ENCODE measurements around the gene TRRAP. TPM values are rescaled to one million over a fixed set of nuclear protein-coding genes. Genes with fewer than 3 reads are reported as not detected.
"Not testable (repeated sequence)": the region's sequence is repeated elsewhere in the genome, so short reads cannot be mapped to it uniquely, and the experiment has no call there.

Gene TRRAP
- total RNA-seq, 6 donors from 2014 or later = 29.1 to 53.4 (median 37.5) TPM

DNA sequence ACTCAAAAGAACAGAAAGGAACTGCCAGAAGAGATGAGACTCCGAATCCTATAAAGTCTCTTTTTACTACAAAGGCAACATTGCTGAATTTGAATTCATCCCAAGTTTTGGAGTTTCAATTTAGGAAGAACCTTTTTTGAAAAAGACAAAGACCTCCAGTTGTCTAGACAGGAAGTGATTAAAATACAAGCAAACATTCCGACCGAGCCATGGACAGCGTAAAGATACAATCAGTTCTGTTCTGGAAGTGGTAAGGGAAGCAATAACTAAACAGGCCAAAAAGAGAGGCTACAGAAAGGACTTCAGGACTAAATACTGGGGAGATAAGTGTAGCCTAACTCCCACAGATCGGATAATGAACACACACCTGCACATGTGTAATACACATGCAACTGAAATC, 164.6 kb downstream of the TRRAP start:
- 59 to 65% methylated on average over 5 of the region's 5 CpGs for WGBS, 2 donors
- no peak overlapping the region for H3K4me3 ChIP-seq
- peaks cover 24 to 97% (median 86%) of the 10 kb centered on the region in 4 donors for H3K36me3 ChIP-seq
- DNase-seq (no peak), ATAC-seq (ENCODE audit: low FRiP score in 2 of 2) (no peak)
- H3K27ac ChIP-seq = peak overlapping the region in 1 of 4 donors; percentile 3
- peaks cover 0 to 13% (median 6%) of the 10 kb centered on the region in 4 donors for H3K4me1 ChIP-seq
- no peaks in the 10 kb centered on the region for H3K27me3 ChIP-seq
- TF ChIP-seq POLR2AphosphoS5 (IDR thresholded peaks at IDR 0.05) = no peak
- no peak for TF ChIP-seq POLR2A (IDR thresholded peaks at IDR 0.05)
- TF ChIP-seq EP300 (IDR thresholded peaks at IDR 0.05) = no peak
- TF ChIP-seq, protein P1, sequence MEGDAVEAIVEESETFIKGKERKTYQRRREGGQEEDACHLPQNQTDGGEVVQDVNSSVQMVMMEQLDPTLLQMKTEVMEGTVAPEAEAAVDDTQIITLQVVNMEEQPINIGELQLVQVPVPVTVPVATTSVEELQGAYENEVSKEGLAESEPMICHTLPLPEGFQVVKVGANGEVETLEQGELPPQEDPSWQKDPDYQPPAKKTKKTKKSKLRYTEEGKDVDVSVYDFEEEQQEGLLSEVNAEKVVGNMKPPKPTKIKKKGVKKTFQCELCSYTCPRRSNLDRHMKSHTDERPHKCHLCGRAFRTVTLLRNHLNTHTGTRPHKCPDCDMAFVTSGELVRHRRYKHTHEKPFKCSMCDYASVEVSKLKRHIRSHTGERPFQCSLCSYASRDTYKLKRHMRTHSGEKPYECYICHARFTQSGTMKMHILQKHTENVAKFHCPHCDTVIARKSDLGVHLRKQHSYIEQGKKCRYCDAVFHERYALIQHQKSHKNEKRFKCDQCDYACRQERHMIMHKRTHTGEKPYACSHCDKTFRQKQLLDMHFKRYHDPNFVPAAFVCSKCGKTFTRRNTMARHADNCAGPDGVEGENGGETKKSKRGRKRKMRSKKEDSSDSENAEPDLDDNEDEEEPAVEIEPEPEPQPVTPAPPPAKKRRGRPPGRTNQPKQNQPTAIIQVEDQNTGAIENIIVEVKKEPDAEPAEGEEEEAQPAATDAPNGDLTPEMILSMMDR (IDR thresholded peaks at IDR 0.05) = no peak
- H3K9me3 ChIP-seq = no peaks in the 10 kb centered on the region

DNA sequence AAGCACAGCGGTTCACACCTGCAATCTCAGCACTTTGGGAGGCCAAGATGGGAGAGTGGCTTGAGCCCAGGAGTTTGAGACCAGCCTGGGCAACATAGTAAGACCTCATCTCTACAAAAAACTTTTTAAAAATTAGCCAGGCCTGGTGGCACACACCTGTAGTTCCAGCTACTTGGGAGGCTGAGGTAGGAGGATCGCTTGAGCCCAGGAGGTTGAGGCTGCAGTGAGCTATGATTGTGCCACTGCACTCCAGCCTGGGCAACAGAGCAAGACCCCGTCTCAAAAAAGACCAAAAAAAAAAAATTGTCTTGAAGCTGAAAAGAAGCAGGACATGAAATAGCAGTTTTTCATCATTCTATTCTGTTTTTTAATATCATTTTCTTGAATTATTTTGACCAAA, 166.5 kb downstream of the TRRAP start:
- H3K9me3 ChIP-seq; H3K27ac ChIP-seq; DNase-seq; H3K27me3 ChIP-seq; H3K4me3 ChIP-seq; ATAC-seq (ENCODE audit: low FRiP score in 2 of 2): not testable (repeated sequence)
- Histone ChIP-seq H3K36me3 (peaks cover 27 to 97% (median 82%) of the 10 kb centered on the region in 4 donors), H3K4me1 (peaks cover 0 to 13% (median 6%) of the 10 kb centered on the region in 4 donors)
- WGBS, 2 donors = 94 to 95% methylated on average over 3 of the region's 3 CpGs

DNA sequence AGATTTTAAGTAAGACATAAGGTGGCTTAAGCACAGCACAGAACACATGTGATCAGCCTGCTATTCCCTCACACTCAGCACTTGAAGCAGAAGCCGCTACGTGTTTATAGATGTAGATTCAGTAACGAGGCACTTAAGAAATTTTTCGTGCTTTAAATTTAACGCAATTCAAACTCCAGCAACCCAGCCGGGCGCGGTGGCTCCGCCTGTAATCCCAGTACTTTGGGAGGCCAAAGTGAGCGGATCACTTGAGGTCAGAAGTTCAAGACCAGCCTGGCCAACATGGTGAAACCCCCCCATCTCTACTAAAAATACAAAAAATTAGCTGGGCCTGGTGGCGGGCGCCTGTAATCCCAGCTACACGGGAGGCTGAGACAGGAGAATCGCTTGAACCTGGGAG, 167.9 kb downstream of the TRRAP start:
- peaks cover 39 to 97% (median 83%) of the 10 kb centered on the region in 4 donors for H3K36me3 ChIP-seq

GRCh38 chr7:99046722-99047121, 168.4 kb downstream of the TRRAP start:
- no peaks in the 10 kb centered on the region for H3K27me3 ChIP-seq
- TF ChIP-seq POLR2A (IDR thresholded peaks at IDR 0.05) (no peak), EP300 (IDR thresholded peaks at IDR 0.05) (no peak), POLR2AphosphoS5 (IDR thresholded peaks at IDR 0.05) (no peak)
- TF ChIP-seq, protein P1 (IDR thresholded peaks at IDR 0.05) = no peak
- no peak for DNase-seq
- peaks cover 43 to 97% (median 83%) of the 10 kb centered on the region in 4 donors for H3K36me3 ChIP-seq
- H3K4me1 ChIP-seq = peaks cover 0 to 12% (median 4%) of the 10 kb centered on the region in 4 donors
- ATAC-seq (ENCODE audit: low FRiP score in 2 of 2) = no peak
- no peak overlapping the region for H3K4me3 ChIP-seq
- WGBS, 2 donors = 82 to 92% methylated on average over 8 of the region's 8 CpGs
- no peaks in the 10 kb centered on the region for H3K9me3 ChIP-seq
- no peak overlapping the region for H3K27ac ChIP-seq

More for the DNA sequence above, 167.9 kb downstream of the TRRAP start:
- not testable (repeated sequence) for H3K9me3 ChIP-seq; H3K4me3 ChIP-seq; DNase-seq; H3K27ac ChIP-seq; H3K27me3 ChIP-seq; ATAC-seq (ENCODE audit: low FRiP score in 2 of 2)
- peaks cover 0 to 12% (median 4%) of the 10 kb centered on the region in 4 donors for H3K4me1 ChIP-seq
- WGBS, 2 donors = 88 to 91% methylated on average over 14 of the region's 14 CpGs

DNA sequence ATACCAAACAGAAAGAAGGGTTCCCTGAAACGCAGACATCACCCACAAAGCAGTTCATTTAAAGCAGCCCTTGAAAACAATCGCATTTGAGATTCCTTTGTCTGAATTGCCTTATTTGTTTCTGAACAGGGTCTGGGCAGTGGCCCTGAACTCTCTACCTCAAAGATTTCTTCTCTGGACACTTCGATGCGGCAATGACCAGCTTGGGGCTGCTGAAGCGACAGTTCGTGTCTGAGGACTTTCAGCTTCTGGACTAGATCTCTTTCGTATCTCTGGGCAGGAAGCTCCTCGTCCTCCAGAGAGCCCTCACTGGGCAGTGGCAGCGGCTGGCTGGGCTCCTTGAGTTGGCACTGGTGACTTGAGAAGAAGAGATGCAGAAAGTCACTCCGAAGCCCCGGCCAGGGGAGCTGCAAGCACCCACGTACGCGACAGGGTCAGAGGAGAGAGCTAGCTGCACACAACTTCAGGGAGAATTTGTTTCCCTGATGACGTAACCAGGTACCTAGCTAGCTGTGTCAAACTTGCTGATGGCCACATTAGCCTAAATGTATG, 169.3 kb downstream of the TRRAP start:
- Histone ChIP-seq H3K4me1 (peaks cover 0 to 12% (median 4%) of the 10 kb centered on the region in 4 donors), H3K9me3 (no peaks in the 10 kb centered on the region), H3K4me3 (no peak overlapping the region), H3K27ac (no peak overlapping the region), H3K27me3 (no peaks in the 10 kb centered on the region), H3K36me3 (peaks cover 52 to 97% (median 83%) of the 10 kb centered on the region in 4 donors)
- 89 to 90% methylated on average over 15 of the region's 15 CpGs for WGBS, 2 donors
- no peak for DNase-seq
- ATAC-seq (ENCODE audit: low FRiP score in 2 of 2) = no peak
- TF ChIP-seq EP300 (IDR thresholded peaks at IDR 0.05) (no peak), POLR2AphosphoS5 (IDR thresholded peaks at IDR 0.05) (no peak)

DNA sequence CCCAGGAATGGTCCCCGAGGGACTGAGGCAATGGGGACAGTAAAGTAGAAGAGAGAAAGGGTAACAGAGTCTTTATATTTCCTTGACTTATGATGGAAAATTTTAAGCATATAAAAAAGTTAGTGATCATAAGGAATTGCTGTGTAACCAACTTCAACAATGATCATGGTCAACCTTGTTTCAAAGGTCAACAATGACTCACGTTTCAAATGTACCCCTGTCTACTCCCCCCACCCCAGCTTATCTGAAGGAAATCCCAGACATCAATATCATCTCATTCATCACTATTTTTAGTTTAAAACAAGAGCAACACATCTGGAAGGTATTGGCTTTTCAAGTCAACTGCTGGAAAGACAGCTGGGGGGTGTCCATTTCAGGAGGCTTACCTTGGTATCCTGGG, 172.6 kb downstream of the TRRAP start:
- 59 to 74% methylated on average over 2 of the region's 2 CpGs for WGBS, 2 donors
- ATAC-seq (ENCODE audit: low FRiP score in 2 of 2) (no peak), DNase-seq (no peak)
- no peak for TF ChIP-seq POLR2AphosphoS5 (IDR thresholded peaks at IDR 0.05)
- TF ChIP-seq POLR2A (IDR thresholded peaks at IDR 0.05) = no peak
- TF ChIP-seq, protein P1 (IDR thresholded peaks at IDR 0.05) = no peak
- TF ChIP-seq EP300 (IDR thresholded peaks at IDR 0.05) = no peak
- H3K36me3 ChIP-seq = peaks cover 51 to 98% (median 87%) of the 10 kb centered on the region in 4 donors
- H3K27ac ChIP-seq = peak overlapping the region in 1 of 4 donors; percentile 16
- H3K4me1 ChIP-seq = no peaks in the 10 kb centered on the region
- no peaks in the 10 kb centered on the region for H3K9me3 ChIP-seq
- no peaks in the 10 kb centered on the region for H3K27me3 ChIP-seq
- no peak overlapping the region for H3K4me3 ChIP-seq

Measured in upper lobe of left lung (tissue), 6 donors.